SH-SY5Y (cell line): ENCODE measurements around the gene LMNB1.

Experiments used
- GATA2 ChIP-seq: IDR thresholded peaks from 2 replicates; pipeline ENCODE4 v1.6.1; 2011; ENCODE audit warnings: mild to moderate bottlenecking, low read depth, low read length
- GATA3 ChIP-seq: IDR thresholded peaks from 2 replicates; pipeline ENCODE4 v1.6.1; 2011; ENCODE audit warnings: low read depth, mild to moderate bottlenecking, low read length, moderate library complexity

GRCh38 chr5:126831156-126831555 lies 54.2 kb downstream of the LMNB1 start:
- TF ChIP-seq GATA2 = no peak
- TF ChIP-seq GATA3 = no peak
